RWPE1 (cell line): ENCODE results near the gene TSC22D3.
"Not testable (repeated sequence)": the region's sequence is repeated elsewhere in the genome, so short reads cannot be mapped to it uniquely, and the experiment has no call there.

Experiments
- CTCF ChIA-PET: fragments of 350-600 bp; sonication (Branson Sonifier 250); formaldehyde crosslinking; extraction: SDS; loops from one replicate; lab custom pipeline; 2021; lab: Yijun Ruan, JAX
- POLR2A ChIA-PET: fragments of 400-600 bp; formaldehyde crosslinking; extraction: SDS; loops from one replicate; lab custom pipeline; 2020; ENCODE audit warnings: antibody characterized with exemption; ENCODE audit not compliant: low non-redundant PET; lab: Yijun Ruan, JAX
- DNase-seq: peaks from one replicate; pipeline ENCODE4 v3.0.0; 2012; ENCODE audit warnings: low spot score
- H3K27ac ChIP-seq: fragments of 450-650 bp; 2 replicates; pipeline ENCODE4 v1.5.1; 2017
- CTCF ChIP-seq: fragments of 450-650 bp; conservative IDR thresholded peaks from 2 replicates; pipeline ENCODE4 v1.5.1; 2017; ENCODE audit warnings: low read depth, mild to moderate bottlenecking

The TSC22D3 gene

GRCh38 chrX:107700317-107700774 is 75.2 kb downstream of the TSC22D3 start:
- DNase-seq, result no peak
- H3K27ac ChIP-seq, result peak overlapping the region; percentile 62; the same call in 1 of the 2 replicates
- ChIA-PET POLR2A (no interaction called here), CTCF (no interaction called here)
- no peak for TF ChIP-seq CTCF

DNA sequence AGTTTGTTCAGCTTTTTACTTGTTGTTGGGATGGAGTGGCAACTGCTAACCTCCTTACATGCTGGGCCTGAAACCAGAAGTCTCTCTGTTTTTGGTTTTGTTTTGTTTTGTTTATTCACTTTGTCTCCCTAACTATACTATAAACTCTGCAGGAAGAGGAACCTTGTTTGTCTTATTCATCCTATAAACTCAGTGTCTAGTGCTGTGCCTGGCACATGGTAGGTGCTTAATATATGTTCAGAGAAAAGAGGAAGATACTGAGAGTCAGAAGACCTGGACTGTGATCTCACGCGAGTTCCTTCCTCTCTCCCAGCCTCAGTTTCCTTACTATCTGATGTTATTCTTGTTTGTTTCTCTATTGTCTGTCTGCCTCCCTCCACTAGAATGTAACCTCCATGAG is 76.0 kb downstream of the TSC22D3 start:
- no peak for TF ChIP-seq CTCF
- ChIA-PET POLR2A (no interaction called here), CTCF (no interaction called here)
- H3K27ac ChIP-seq, result no peak overlapping the region
- no peak for DNase-seq

DNA sequence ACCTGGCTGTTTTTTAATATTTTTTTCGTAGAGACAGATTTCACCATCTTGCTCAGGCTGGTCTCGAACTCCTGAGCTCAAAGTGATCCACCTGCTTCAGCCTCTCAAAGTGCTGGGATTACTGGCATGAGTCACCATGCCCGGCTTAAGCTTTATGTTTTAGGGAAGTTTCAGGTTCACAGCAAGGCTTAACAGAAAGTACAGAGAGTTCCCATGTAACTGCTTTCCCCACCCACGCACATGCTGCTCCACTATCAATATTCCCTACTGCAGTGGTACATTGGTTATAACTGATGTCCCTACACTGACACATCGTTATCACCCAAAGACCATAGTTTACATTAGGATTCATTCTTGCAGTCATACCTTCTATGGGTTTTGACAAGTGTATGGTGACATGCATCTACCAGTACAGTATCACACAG is 84.6 kb downstream of the TSC22D3 start:
- POLR2A ChIA-PET, result no interaction called here
- no peak for DNase-seq
- no peak overlapping the region for H3K27ac ChIP-seq
- no peak for TF ChIP-seq CTCF
- CTCF ChIA-PET, result no interaction called here

DNA sequence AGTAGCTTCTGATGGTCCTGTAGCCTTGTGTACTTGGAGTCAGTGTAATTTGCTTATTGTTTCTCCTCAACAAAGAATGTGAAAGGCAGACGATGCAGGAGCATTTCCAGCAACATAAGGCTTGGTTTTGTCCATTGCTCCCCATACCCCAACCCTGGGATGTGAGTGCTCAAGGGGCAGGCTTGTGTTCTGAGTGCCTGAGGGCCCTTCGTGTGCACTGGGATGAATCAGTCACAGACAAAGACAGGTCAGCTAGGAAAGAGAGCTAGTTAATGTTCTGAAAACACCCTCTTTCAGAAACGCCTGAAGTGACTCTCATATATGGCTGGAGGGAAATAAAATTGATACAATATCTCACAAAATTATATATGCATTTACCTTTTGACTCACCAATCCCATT is 88.1 kb downstream of the TSC22D3 start:
- no peak for DNase-seq
- no peak for TF ChIP-seq CTCF
- H3K27ac ChIP-seq, result no peak overlapping the region
- ChIA-PET CTCF (interaction anchor here (0.6 kb wide), 1 partner anchor 666 kb away, joined by 3 read pairs; no protein-coding TSS in a partner anchor), POLR2A (no interaction called here)

GRCh38 chrX:107686792-107687191 is 88.8 kb downstream of the TSC22D3 start:
- ChIA-PET CTCF (no interaction called here), POLR2A (interaction anchor here (0.7 kb wide), 1 partner anchor 25 kb away, joined by 3 read pairs; no protein-coding TSS in a partner anchor)
- TF ChIP-seq CTCF, result no peak
- DNase-seq, result no peak
- peak overlapping the region; percentile 94 for H3K27ac ChIP-seq

DNA sequence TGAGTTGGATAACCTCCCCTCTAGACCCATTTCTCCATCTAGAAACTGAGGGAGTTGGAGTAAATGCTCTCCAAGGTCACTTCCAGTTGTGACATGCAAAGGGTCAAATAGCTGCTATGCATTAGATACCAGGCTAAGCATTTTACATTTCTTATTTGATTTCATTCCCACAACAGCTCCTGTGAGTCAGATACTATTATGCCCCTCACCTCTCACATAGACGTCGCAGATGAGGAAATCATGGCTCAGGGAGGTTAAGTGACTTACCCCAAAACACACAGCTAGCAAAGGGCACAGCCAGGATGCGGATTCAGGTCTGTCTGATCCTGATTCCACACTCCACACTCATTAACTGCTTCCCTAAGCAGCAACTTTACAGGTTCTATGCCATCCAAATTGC is 89.6 kb downstream of the TSC22D3 start:
- DNase-seq, result no peak
- ChIA-PET CTCF (no interaction called here), POLR2A (no interaction called here)
- no peak for TF ChIP-seq CTCF
- H3K27ac ChIP-seq, result peak overlapping the region; percentile 94

DNA sequence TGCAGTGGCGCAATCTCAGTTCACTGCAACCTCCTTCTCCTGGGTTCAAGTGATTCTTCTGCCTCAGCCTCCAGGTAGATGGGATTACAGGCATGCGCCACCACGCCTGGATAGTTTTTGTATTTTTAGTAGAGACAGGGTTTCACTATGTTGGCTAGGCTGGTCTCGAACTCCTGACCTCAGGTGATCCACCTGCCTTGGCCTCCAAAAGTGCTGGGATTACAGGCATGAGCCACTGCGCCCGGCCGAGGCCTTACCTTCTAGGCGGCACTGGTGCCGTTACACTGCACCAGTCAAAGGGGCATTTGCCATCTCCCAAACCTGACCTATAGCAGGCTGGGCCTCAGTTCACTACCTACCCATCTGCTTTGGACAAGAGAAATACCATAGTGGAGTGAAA is 90.0 kb downstream of the TSC22D3 start:
- H3K27ac ChIP-seq, result peak overlapping the region; percentile 94
- CTCF ChIA-PET, DNase-seq, POLR2A ChIA-PET: not testable (repeated sequence)
